Skeletal muscle tissue (tissue), 4 donors: ENCODE measurements around the gene YPEL3. TPM values are rescaled to one million over a fixed set of nuclear protein-coding genes. Genes with fewer than 3 reads are reported as not detected.
"Not testable (repeated sequence)": the region's sequence is repeated elsewhere in the genome, so short reads cannot be mapped to it uniquely, and the experiment has no call there.

Experiments
- H3K27ac ChIP-seq: one replicate; pipeline ENCODE4 v1.7.0; 2013; ENCODE audit warnings: mild to moderate bottlenecking, low read depth, low read length, inconsistent platforms
- H3K27me3 ChIP-seq, 3 donors: one replicate each; pipeline ENCODE4 v1.7.0; 2013; ENCODE audit warnings: low read length in 3 of 3; ENCODE audit not compliant: control insufficient read depth in 3 of 3, insufficient read depth in 3 of 3
- H3K36me3 ChIP-seq, 3 donors: one replicate each; pipeline ENCODE4 v1.7.0; 2013; ENCODE audit warnings: low read length in 3 of 3; ENCODE audit not compliant: control insufficient read depth in 3 of 3, insufficient read depth in 3 of 3
- H3K4me1 ChIP-seq, 3 donors: one replicate each; pipeline ENCODE4 v1.7.0; 2013; ENCODE audit warnings: low read length in 3 of 3, mild to moderate bottlenecking in 3 of 3; ENCODE audit not compliant: control insufficient read depth in 3 of 3, insufficient read depth in 3 of 3
- H3K4me3 ChIP-seq, 3 donors: one replicate each; pipeline ENCODE4 v1.7.0; 2013; ENCODE audit warnings: low read length in 3 of 3
- H3K9ac ChIP-seq, 3 donors: one replicate each; pipeline ENCODE4 v1.7.0; 2013; ENCODE audit warnings: low read length in 3 of 3, mild to moderate bottlenecking in 3 of 3, moderate library complexity in 2 of 3, low read depth in 1 of 3
- H3K9me3 ChIP-seq, 3 donors: one replicate each; pipeline ENCODE4 v1.7.0; 2013; ENCODE audit warnings: low read length in 3 of 3; ENCODE audit not compliant: control insufficient read depth in 3 of 3
- total RNA-seq: library from RNA; depleted of rRNA; stranded (reverse); fragments of >200 nt; gene quantifications from one replicate; pipeline ENCODE4 v1.2.3, GENCODE V29; 2014
- donor health status: Osteomylitis.

Gene YPEL3
- total RNA-seq, 1 donor from 2014 or later = 14.1 TPM

GRCh38 chr16:30119428-30119827 lies 23.4 kb upstream of the YPEL3 start:
- no peak overlapping the region for H3K27ac ChIP-seq
- peaks cover 12 to 22% (median 18%) of the 10 kb centered on the region in 3 donors for H3K4me1 ChIP-seq
- no peaks in the 10 kb centered on the region for H3K27me3 ChIP-seq
- no peak overlapping the region for H3K4me3 ChIP-seq
- no peak overlapping the region for H3K9ac ChIP-seq
- peaks cover 37 to 39% (median 37%) of the 10 kb centered on the region in 3 donors for H3K36me3 ChIP-seq
- no peaks in the 10 kb centered on the region for H3K9me3 ChIP-seq

- Histone ChIP-seq H3K4me3 (no peak overlapping the region), H3K4me1 (peaks cover 14 to 23% (median 21%) of the 10 kb centered on the region in 3 donors), H3K27ac (no peak overlapping the region), H3K9me3 (no peaks in the 10 kb centered on the region), H3K9ac (no peak overlapping the region), H3K27me3 (no peaks in the 10 kb centered on the region), H3K36me3 (peaks cover 37 to 42% (median 41%) of the 10 kb centered on the region in 3 donors)
Observed at GRCh38 chr16:30117768-30118167, 21.8 kb upstream of the YPEL3 start.

DNA sequence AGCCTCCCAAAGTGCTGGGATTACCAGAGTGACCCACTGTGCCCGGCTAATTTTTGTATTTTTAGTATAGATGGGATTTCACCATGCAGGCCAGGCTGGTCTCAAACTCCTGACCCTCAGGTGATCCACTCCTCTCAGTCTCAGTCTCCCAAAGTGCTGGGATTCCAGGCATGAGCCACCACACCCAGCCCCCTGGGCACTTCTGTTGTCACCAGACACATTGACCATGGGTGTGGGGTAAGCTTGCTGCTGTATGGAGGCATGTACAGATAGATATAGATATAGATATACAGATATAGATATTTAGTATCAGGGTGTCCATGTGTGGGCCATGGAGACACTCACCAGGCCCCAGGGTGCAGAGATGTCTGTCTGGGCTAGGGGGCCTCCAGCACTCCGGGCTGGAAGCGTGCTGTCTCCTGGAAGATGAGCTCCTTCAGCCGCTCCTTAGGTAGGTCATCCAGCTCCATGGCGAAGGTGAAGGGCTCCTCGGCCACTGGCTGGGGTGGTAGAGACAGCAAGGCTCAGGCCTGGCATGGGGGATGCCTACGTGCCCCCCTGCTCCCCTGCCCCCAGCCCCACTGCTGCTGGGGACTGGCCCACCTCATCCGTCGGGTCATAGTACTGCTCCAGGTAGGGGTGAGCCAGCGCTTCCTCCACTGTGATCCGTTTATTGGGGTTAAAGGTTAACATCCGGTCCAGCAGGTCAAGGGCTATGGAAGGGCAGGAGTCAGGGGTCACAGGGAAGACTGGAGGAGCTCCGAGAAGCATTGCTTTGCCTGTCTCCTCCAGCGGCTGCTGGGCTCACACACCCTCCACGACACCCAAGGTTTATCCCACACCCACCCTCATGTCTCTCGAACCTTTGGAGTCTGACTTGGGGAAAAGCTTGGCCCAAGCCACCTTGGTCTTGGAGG lies 20.5 kb upstream of the YPEL3 start:
- no peaks in the 10 kb centered on the region for H3K9me3 ChIP-seq
- H3K27me3 ChIP-seq = no peaks in the 10 kb centered on the region
- no peak overlapping the region for H3K4me3 ChIP-seq
- no peak overlapping the region for H3K27ac ChIP-seq
- peaks cover 36 to 47% (median 44%) of the 10 kb centered on the region in 3 donors for H3K36me3 ChIP-seq
- H3K9ac ChIP-seq = no peak overlapping the region
- H3K4me1 ChIP-seq = peaks cover 6 to 14% (median 10%) of the 10 kb centered on the region in 3 donors

DNA sequence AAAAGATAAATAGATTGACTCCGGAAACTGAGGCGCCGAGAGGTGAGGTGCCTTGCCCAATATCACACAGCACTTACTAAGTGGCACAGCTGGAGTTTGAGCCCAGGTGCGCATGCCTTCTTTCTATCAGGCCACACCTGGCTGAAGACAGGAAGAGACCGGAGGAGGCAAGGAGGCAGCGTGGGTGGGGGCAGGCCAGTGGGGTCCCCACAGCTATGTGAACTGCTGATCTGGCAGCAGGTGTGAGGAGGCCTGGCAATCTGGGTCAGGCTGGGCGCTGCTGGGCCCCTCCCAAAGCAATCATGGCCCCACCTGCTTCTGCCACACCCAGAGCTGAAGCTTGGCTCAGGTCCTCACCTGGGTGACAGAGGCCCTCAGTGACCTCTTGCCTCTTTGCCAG lies 19.2 kb upstream of the YPEL3 start:
- Histone ChIP-seq H3K9ac (no peak overlapping the region), H3K27me3 (no peaks in the 10 kb centered on the region), H3K9me3 (no peaks in the 10 kb centered on the region), H3K4me3 (no peak overlapping the region), H3K4me1 (peaks cover 2 to 9% (median 2%) of the 10 kb centered on the region in 3 donors), H3K27ac (no peak overlapping the region), H3K36me3 (peaks cover 33 to 50% (median 49%) of the 10 kb centered on the region in 3 donors)

DNA sequence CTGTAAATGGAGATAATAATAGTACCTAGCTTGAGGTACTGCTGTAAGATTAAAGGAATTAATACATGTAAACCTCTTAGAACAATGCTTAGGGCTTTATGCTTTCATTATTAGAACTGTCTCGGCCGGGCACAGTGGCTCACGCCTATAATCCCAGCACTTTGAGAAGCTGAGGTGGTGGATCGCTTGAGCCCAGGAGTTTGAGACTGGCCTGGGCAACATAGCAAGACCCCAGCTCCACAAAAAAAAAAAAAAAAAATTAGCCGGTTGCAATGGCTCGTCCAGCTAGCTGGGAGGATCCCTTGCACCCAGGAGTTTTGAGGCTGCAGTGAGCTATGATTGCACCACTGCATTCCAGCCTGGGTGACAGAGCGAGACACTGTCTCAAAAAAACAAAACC lies 18.8 kb upstream of the YPEL3 start:
- H3K9me3 ChIP-seq, H3K4me3 ChIP-seq, H3K9ac ChIP-seq, H3K27me3 ChIP-seq, H3K27ac ChIP-seq, H3K4me1 ChIP-seq: not testable (repeated sequence)
- peaks cover 30 to 51% (median 49%) of the 10 kb centered on the region in 3 donors for H3K36me3 ChIP-seq

GRCh38 chr16:30114411-30114810 lies 18.4 kb upstream of the YPEL3 start:
- Histone ChIP-seq H3K4me3 (no peak overlapping the region), H3K27ac (no peak overlapping the region), H3K4me1 (peaks cover 2 to 9% (median 2%) of the 10 kb centered on the region in 3 donors), H3K27me3 (no peaks in the 10 kb centered on the region), H3K9ac (no peak overlapping the region), H3K9me3 (no peaks in the 10 kb centered on the region), H3K36me3 (peaks cover 26 to 51% (median 46%) of the 10 kb centered on the region in 3 donors)

- H3K4me3 ChIP-seq = no peak overlapping the region
- H3K9ac ChIP-seq = no peak overlapping the region
- H3K36me3 ChIP-seq = peaks cover 23 to 48% (median 44%) of the 10 kb centered on the region in 3 donors
- H3K27me3 ChIP-seq = no peaks in the 10 kb centered on the region
- H3K4me1 ChIP-seq = peaks cover 2 to 9% (median 2%) of the 10 kb centered on the region in 3 donors
- H3K27ac ChIP-seq = no peak overlapping the region
- H3K9me3 ChIP-seq = no peaks in the 10 kb centered on the region
Observed at GRCh38 chr16:30113711-30114333, 17.8 kb upstream of the YPEL3 start.

DNA sequence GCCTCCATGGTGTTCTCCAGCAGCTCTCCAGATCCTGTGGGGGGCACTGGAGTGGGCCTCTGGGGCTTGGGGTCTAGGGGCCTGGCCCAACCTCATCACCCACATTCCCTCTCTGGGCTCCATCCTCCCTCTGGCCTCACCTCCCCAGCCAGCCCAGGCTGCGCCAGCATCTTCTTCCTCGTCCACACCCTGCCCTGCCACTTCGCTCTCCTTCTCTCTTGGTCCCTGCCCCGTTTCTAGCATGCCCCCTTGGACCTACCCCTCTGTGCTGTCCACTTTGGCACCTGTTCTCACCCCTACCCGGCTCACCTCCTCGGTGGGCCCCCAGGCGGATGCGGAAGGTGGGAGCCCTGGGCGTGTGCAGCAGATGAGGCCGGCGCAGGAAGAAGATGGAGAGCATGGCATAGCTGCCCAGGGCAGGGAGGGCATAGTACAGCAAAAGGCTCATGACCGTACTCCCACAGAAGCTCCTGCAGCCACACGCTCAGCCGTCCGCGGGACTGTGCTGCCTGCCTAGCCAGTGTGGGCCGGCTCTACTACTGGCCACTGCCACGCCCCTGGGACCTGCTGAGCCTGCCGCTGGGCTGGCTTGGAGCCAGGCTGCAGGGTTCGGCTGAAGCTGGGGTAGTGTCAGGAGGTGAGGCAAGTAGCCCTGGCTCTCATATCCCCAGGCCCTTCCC lies 17.2 kb upstream of the YPEL3 start, which contains the start of gene GDPD3:
TSS of gene GDPD3 (minus strand) at position 507 of the 680 bp plus-strand sequence. CDS start at position 448, 59 bp downstream.
- Histone ChIP-seq H3K9me3 (no peaks in the 10 kb centered on the region), H3K9ac (no peak within 1 kb of the TSS), H3K27ac (no peak within 1 kb of the TSS), H3K4me3 (no peak within 1 kb of the TSS), H3K27me3 (no peaks in the 10 kb centered on the region), H3K4me1 (peaks cover 2 to 9% (median 2%) of the 10 kb centered on the region in 3 donors), H3K36me3 (peaks cover 18 to 46% (median 42%) of the 10 kb centered on the region in 3 donors)

GRCh38 chr16:30112197-30113030 lies 16.4 kb upstream of the YPEL3 start:
- Histone ChIP-seq H3K27me3 (no peaks in the 10 kb centered on the region), H3K36me3 (peaks cover 15 to 42% (median 36%) of the 10 kb centered on the region in 3 donors), H3K4me1 (peaks cover 2 to 9% (median 2%) of the 10 kb centered on the region in 3 donors), H3K27ac (no peak overlapping the region), H3K4me3 (no peak overlapping the region), H3K9ac (no peak overlapping the region), H3K9me3 (no peaks in the 10 kb centered on the region)
